ENCODE data around the gene DNER. TPM values are rescaled to one million over a fixed set of nuclear protein-coding genes. Genes with fewer than 3 reads are reported as not detected.
A peak's percentile ranks its signal among the peaks of the same experiment; 100 is the strongest.

Gene DNER
- total and polyA plus RNA-seq, 2 donors (not counting 3 experiments of a cell fraction or from before 2014, with no cell fraction given) = 0.01 TPM; not detected in 1

- H4K20me1 ChIP-seq (replicated peaks; ENCODE audit: control insufficient read depth, extremely low read depth, insufficient read depth, low read length) = no peaks in the 10 kb centered on the region
- no peaks in the 10 kb centered on the region for H3K79me2 ChIP-seq (ENCODE audit: control insufficient read depth, insufficient read depth, low read length)
- dilution Hi-C loops (cut with MboI; ENCODE audit: extremely low pct_ligation_motif_present, low sequenced_read_pairs) = no loop called here
- TF ChIP-seq JUN (IDR thresholded peaks at IDR 0.05; ENCODE audit: borderline replicate concordance, insufficient read depth, insufficient read length, low read depth) (no peak), MYC (IDR thresholded peaks at IDR 0.05; ENCODE audit: low read depth, low read length) (no peak), EZH2 (IDR thresholded peaks at IDR 0.05; ENCODE audit: borderline replicate concordance, low read depth, low read length, severe bottlenecking) (no peak), POLR2A (IDR thresholded peaks at IDR 0.05; ENCODE audit: low read depth, low read length) (no peak), FOS (IDR thresholded peaks at IDR 0.05; ENCODE audit: borderline replicate concordance, insufficient read depth, low read length) (no peak), POLR2AphosphoS5 (IDR thresholded peaks at IDR 0.05; ENCODE audit: insufficient read depth, low read depth, low read length) (no peak), GATA2 (IDR thresholded peaks at IDR 0.05; ENCODE audit: insufficient read depth, insufficient read length, low read depth, low read length) (no peak)
- TF ChIP-seq, protein P1, sequence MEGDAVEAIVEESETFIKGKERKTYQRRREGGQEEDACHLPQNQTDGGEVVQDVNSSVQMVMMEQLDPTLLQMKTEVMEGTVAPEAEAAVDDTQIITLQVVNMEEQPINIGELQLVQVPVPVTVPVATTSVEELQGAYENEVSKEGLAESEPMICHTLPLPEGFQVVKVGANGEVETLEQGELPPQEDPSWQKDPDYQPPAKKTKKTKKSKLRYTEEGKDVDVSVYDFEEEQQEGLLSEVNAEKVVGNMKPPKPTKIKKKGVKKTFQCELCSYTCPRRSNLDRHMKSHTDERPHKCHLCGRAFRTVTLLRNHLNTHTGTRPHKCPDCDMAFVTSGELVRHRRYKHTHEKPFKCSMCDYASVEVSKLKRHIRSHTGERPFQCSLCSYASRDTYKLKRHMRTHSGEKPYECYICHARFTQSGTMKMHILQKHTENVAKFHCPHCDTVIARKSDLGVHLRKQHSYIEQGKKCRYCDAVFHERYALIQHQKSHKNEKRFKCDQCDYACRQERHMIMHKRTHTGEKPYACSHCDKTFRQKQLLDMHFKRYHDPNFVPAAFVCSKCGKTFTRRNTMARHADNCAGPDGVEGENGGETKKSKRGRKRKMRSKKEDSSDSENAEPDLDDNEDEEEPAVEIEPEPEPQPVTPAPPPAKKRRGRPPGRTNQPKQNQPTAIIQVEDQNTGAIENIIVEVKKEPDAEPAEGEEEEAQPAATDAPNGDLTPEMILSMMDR (IDR thresholded peaks at IDR 0.05; ENCODE audit: extremely low read depth in 1 of 2, insufficient read depth in 1 of 2, low read depth in 1 of 2, low read length in 2 of 2) = no peak
- TF ChIP-seq, protein P2, sequence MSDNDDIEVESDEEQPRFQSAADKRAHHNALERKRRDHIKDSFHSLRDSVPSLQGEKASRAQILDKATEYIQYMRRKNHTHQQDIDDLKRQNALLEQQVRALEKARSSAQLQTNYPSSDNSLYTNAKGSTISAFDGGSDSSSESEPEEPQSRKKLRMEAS (IDR thresholded peaks at IDR 0.05; ENCODE audit: insufficient read depth, insufficient read length) = no peak
- intact Hi-C loops (cut with micrococcal nuclease) = loop anchor here (5.0 kb wide), 1 partner anchor 283 kb away; no protein-coding TSS in a partner anchor
- no peaks in the 10 kb centered on the region for H3K9me3 ChIP-seq (replicated peaks; ENCODE audit: control insufficient read depth, insufficient read depth, low read length)
- no peak overlapping the region for H3K9ac ChIP-seq (replicated peaks; ENCODE audit: extremely low read depth, insufficient read depth, low read length)
- DNase-seq (ENCODE audit: low read depth, low spot score) = peak; percentile 50
- H3K4me3 ChIP-seq (replicated peaks in 1 of 3; ENCODE audit: insufficient read depth in 1 of 3, low read depth in 1 of 3, low read length in 3 of 3) = peak overlapping the region in 2 of 3 experiments; percentile 18 to 20
- POLR2A ChIA-PET = no interaction called here
- peak; percentile 67 for FAIRE-seq
- CTCF ChIA-PET = interaction anchor here (0.8 to 1.5 kb wide), 4 partner anchors 11 to 1824 kb away, joined by 3 to 6 read pairs (median 4); no protein-coding TSS in a partner anchor
- H3K9me1 ChIP-seq (replicated peaks; ENCODE audit: control insufficient read depth, extremely low read depth, insufficient read depth, low read length) = no peaks in the 10 kb centered on the region
- H3K36me3 ChIP-seq (ENCODE audit: control insufficient read depth in 2 of 2, extremely low read depth in 1 of 2, insufficient read depth in 2 of 2, low read length in 2 of 2) = no peaks in the 10 kb centered on the region
- peaks cover 6% of the 10 kb centered on the region for H3K4me1 ChIP-seq (ENCODE audit: control insufficient read depth, extremely low read depth, insufficient read depth, low read length)
- peaks cover 22 to 41% of the 10 kb centered on the region in 2 experiments for H3K27me3 ChIP-seq (ENCODE audit: control insufficient read depth in 2 of 2, insufficient read depth in 2 of 2, low read length in 2 of 2)
- peak overlapping the region; percentile 62 for H3K4me2 ChIP-seq (ENCODE audit: insufficient read depth, low read length)
- H3K27ac ChIP-seq (ENCODE audit: insufficient read depth, low read depth, low read length) = no peak overlapping the region
- H2AFZ ChIP-seq (ENCODE audit: low read depth, low read length) = no peak overlapping the region
- no TSS peak for BruUV-seq (replicated peaks)
Observed at GRCh38 chr2:229714736-229715541, 584 bp upstream of the DNER start.
